ENCODE measurements around the gene MANEAL. TPM values are rescaled to one million over a fixed set of nuclear protein-coding genes. Genes with fewer than 3 reads are reported as not detected.

MANEAL gene, protein sequence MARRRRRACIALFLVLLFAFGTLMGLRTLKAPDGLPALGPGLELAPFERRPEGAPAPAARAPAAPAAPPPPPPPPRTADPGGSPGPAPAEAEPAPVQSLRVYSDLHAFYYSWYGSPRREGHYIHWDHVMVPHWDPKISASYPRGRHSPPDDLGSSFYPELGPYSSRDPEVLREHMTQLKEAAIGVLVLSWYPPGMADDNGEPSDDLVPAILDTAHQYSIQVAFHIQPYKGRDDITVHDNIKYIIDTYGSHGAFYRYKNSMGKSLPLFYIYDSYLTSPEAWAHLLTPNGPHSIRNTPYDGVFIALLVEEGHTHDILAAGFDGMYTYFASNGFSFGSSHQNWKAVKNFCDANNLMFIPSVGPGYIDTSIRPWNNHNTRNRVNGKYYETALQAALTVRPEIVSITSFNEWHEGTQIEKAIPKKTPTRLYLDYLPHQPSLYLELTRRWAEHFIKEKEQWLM
- 0.54 TPM in 1 of 2 replicates, not detected in the other for total RNA-seq

GRCh38 chr1:37793773-37794371 is at the start of gene MANEAL:
MANEAL (plus strand) TSS chr1:37793847; CDS start chr1:37794183, 336 bp downstream.

DNA sequence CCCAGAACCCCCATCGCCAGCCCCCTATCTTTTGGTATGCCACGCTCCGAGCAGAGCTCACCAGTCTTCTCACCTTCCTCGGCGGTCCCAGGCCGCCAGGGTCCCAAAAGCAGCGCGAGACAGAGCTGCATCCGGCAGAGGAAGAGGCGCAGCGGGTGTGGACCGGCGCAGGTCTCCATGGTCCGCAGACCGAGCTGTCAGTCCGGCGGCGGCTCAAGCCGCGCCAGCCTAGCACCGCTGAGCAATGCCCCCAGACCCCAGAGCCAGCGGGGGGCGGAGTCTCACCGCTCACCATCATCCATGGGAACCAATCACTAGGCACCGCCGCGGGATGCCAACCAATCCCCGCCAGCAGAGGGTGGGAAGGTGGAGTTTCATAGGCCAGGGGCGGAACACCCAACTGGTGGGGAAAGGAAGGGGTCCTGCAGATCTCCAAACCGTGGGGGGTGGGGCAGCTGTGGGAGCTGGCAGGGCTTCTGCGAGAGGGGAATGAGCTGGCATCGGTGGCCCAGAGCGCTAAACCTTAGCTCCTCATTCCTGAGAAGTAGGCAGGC is 28.7 kb upstream of the MANEAL start, which contains the start of gene EPHA10:
Gene EPHA10 (minus strand): TSS at position 233 of the 554 bp plus-strand sequence. CDS start 54 bp downstream, at position 179.

DNA sequence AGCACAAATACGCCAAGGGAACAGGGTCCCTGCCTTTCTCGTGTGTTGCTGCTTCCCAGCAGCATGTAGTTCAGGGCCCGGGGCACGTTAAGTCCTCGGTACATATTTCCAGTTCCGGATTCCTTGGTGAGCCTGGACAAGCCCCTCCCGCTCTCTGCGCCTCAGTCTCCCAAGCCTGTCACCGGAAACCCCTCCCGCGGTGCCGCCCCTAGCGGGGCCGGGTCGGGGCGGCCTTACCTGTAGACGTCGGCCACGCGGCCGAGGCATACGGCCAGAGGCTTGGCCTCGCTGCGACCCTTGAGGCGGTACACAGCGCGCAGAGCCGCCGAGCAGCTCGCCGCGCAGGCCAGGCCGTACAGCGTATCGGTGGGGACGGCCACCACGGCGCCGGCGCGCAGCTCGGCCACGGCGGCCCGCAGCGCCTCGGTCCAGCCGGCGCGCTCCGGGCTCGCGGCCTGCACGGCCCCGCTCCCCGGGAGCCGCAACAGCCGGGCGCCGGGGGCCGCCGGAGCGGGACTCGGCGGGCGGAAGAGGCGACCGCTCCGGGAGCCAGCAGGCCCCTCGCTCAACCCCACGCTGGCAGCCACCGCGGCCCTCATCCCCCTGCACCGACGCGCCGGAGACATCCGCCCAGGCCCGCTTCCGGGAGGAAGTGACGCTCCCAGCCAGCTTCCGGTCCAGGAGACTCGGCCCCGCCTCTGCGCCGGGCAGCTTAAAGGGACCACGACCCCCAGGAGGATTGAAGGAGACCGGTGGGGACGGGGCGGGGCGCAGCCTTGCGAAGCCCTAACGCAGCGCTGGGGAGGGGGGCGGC is 14.1 kb downstream of the MANEAL start, which contains the start of the genes C1orf122 and YRDC:
Gene C1orf122 (plus strand): TSS at position 236 of the 814 bp plus-strand sequence. CDS start 615 bp downstream, outside the sequence.
Gene YRDC (minus strand): TSS at position 654 of the 814 bp plus-strand sequence. CDS start 28 bp downstream, at position 626.

Other genes with a start within 250 kb of the MANEAL start
- 6.2 and 6.7 TPM in 2 replicates for gene SNIP1, start 239.6 kb upstream of the MANEAL start, total RNA-seq
- gene DNALI1, start 236.9 kb upstream of the MANEAL start, total RNA-seq: 3.1 and 4.0 TPM in 2 replicates
- 27.3 and 32.6 TPM in 2 replicates for gene GNL2, start 197.9 kb upstream of the MANEAL start, total RNA-seq
- 0.16 TPM in 1 of 2 replicates, not detected in the other for gene RSPO1, start 159.0 kb upstream of the MANEAL start, total RNA-seq
- gene CDCA8, start 101.3 kb upstream of the MANEAL start, total RNA-seq: 5.2 and 9.2 TPM in 2 replicates
- gene EPHA10, start 28.7 kb upstream of the MANEAL start, total RNA-seq: not detected in 2 replicates
- gene C1orf122, start 13.9 kb downstream of the MANEAL start, total RNA-seq: 90.1 and 95.9 TPM in 2 replicates
- 14.6 and 16.1 TPM in 2 replicates for gene YRDC, start 14.4 kb downstream of the MANEAL start, total RNA-seq
- gene MTF1, start 65.7 kb downstream of the MANEAL start, total RNA-seq: 2.3 and 3.6 TPM in 2 replicates
- gene INPP5B, start 153.2 kb downstream of the MANEAL start, total RNA-seq: 15.6 and 15.9 TPM in 2 replicates
- 37.2 and 43.1 TPM in 2 replicates for gene SF3A3, start 196.2 kb downstream of the MANEAL start, total RNA-seq
- 29.2 and 45.7 TPM in 2 replicates for gene FHL3, start 211.7 kb downstream of the MANEAL start, total RNA-seq
- gene UTP11, start 218.9 kb downstream of the MANEAL start, total RNA-seq: 30.1 and 37.6 TPM in 2 replicates

Data from cardiac atrium fibroblast (primary cell).